Retinal pigment epithelial cell (primary cell): Measurements from ENCODE around the gene MED6.

Experiments
- DNase-seq: peaks from one replicate; pipeline ENCODE4 v3.0.0-alpha.2; 2010; ENCODE audit warnings: low read depth
- H3K4me3 ChIP-seq: 2 replicates; pipeline ENCODE4 v1.5.1; 2011; ENCODE audit warnings: mild to moderate bottlenecking, low read length, control low read depth, moderate library complexity
- TF ChIP-seq, protein P1 (sequence below): conservative IDR thresholded peaks from 2 replicates; pipeline ENCODE4 v1.5.1; 2011; ENCODE audit warnings: low read depth, low read length, control low read depth, inconsistent platforms

MED6 gene

DNA sequence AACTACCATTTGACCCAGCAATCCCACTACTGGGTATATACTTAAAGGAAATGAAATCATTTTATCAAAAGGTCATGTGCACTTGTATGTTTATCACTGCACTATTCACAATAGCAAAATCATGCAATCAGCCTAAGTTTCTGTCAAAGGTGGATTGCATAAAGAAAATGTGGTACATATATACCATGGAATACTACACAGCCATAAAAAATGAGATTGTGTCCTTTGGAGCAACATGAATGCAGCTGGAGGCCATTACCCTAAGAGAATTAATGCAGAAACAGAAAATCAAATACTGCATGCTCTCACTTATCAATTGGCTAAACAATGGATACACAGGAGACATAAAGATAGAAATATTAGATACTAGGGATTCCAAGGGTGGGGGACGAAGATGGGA is 27.4 kb downstream of the MED6 start:
- DNase-seq: no peak
- TF ChIP-seq, protein P1, sequence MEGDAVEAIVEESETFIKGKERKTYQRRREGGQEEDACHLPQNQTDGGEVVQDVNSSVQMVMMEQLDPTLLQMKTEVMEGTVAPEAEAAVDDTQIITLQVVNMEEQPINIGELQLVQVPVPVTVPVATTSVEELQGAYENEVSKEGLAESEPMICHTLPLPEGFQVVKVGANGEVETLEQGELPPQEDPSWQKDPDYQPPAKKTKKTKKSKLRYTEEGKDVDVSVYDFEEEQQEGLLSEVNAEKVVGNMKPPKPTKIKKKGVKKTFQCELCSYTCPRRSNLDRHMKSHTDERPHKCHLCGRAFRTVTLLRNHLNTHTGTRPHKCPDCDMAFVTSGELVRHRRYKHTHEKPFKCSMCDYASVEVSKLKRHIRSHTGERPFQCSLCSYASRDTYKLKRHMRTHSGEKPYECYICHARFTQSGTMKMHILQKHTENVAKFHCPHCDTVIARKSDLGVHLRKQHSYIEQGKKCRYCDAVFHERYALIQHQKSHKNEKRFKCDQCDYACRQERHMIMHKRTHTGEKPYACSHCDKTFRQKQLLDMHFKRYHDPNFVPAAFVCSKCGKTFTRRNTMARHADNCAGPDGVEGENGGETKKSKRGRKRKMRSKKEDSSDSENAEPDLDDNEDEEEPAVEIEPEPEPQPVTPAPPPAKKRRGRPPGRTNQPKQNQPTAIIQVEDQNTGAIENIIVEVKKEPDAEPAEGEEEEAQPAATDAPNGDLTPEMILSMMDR: no peak
- H3K4me3 ChIP-seq: no peak overlapping the region

DNA sequence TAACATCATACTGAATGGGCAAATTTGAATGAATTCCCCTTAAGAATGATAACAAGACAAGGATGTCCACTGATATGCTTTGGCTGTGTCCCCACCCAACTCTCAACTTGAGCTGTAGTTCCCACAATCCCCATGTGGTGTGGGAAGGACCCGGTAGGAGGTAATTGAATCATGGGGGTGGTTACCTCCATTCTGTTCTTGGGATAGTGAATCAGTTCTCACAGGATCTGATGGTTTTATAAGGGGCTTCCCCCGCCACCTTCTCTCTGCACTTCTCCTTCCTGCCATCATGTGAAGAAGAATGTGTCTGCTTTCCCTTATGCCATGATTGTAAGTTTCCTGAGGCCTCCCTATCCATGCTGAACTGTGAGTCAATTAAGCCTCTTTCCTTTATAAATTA is 29.3 kb downstream of the MED6 start:
- DNase-seq: no peak
- H3K4me3 ChIP-seq: no peak overlapping the region
- TF ChIP-seq, protein P1: no peak

DNA sequence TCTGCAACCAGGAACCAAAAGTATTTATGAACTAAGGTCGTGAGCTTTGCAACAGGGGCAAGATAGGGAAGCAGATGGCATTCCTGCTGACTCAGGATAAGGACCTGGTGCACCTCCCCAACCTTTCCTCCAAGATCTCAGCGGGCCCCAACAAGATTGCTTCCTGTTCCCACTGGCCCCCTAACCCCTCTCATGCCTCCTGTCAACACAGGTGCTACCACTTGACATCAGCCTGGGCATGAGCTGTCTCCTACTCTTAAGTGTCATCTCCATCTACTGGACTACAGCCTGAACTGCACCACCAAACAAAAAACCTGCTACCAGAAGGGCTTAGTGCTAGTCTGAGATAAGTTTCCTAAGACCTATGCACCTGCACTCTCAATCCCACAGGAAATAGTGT is 32.7 kb downstream of the MED6 start:
- TF ChIP-seq, protein P1: peak; percentile 83
- no peak for DNase-seq
- no peak overlapping the region for H3K4me3 ChIP-seq

DNA sequence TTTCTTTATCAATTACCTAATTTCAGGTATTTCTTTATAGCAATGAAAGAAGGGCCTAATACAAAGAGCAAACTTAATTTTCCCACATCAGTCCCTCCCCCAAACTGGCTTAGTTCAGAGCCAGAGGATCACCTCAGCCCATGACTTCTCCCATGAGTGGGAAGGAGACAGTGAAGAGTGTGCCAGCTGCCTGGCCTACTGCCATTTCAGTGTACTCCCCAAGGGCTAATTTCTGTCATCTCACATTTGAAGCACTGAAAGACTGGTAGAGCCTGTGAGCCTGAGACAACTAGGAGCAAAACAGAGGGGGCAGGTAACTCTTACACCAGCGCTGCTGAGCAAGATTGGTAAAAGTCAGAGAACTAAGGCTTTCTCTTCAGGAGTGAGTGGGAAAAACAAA is 36.6 kb downstream of the MED6 start:
- TF ChIP-seq, protein P1: no peak
- DNase-seq: no peak
- no peak overlapping the region for H3K4me3 ChIP-seq

DNA sequence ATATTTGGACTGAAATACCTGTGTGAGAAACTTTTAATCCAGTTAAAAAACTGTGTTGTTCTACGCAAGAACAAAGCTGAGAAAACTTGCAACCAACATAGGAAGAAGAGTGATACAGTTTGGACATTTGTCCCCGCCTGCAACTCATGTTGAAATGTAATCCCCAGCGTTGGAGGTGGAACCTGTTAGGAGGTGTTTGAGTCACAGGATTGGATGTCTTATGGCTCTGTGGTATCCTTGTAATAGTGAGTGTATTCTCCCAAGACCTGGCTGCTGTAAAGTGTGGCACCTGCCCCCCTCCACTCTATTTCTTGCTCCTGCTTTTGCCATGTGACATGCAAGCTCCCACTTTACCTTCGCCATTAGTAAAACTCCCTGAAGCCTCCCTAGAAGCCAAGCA is 37.0 kb downstream of the MED6 start:
- DNase-seq: no peak
- H3K4me3 ChIP-seq: no peak overlapping the region
- TF ChIP-seq, protein P1: no peak

DNA sequence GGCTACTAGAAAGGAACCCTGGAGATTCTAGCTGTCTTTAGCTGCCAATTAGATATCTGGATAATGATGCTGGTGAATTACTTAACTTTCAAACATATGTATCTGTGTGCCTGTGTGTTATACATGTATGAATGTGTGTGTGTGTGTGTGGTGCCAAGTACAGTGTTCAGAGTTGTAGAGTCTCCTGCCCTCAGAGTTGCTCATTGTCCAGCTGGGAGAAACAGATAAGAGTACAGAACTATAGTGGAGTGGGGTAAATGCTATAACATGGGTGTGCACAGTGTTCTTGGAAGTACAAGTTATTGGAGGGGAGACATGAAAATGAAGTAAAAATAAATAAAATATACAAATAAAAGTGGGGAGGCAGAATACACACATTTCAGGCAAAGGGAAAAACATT is 42.1 kb downstream of the MED6 start:
- TF ChIP-seq, protein P1: no peak
- H3K4me3 ChIP-seq: no peak overlapping the region
- DNase-seq: no peak

DNA sequence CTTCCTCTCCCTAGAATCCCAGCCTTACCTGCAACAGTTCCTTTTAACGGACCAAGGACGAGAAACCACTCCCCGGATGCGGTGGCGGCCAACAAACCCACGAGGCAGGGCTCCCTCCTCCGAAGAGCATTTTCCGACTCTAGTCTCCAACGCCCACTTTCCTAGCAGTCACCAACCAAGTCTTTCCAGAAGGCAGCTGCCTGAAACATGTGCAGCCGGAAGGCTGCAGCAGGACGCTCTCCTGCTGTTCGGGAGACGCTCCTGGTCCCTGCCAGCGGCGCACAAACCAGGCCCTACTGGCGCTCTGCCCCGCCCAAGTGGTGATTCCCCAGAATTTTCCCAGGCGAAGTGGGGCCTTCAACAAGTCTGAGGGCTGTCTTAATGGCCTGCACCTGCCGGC is 44.6 kb downstream of the MED6 start:
- TF ChIP-seq, protein P1: no peak
- H3K4me3 ChIP-seq: peak overlapping the region; percentile 19
- no peak for DNase-seq
